Trophoblast cell (in vitro differentiated cells and primary cell): ENCODE measurements around the gene CCDC110.

Source experiments
- DNase-seq, 2 donors: peaks; one replicate each; pipeline ENCODE4 v3.0.0-alpha.2; 2016
- H2AFZ ChIP-seq: 2 replicates; pipeline ENCODE4 v1.6.1; 2013; ENCODE audit warnings: low read length, moderate library complexity, mild to moderate bottlenecking; ENCODE audit not compliant: insufficient read depth, poor library complexity
- H2AK5ac ChIP-seq: 2 replicates; pipeline ENCODE4 v1.6.1; 2013; ENCODE audit warnings: mild to moderate bottlenecking, low read length
- H2BK120ac ChIP-seq: 2 replicates; pipeline ENCODE4 v1.6.1; 2013; ENCODE audit warnings: low read length, mild to moderate bottlenecking, moderate library complexity; ENCODE audit not compliant: insufficient read depth, poor library complexity
- H2BK12ac ChIP-seq: 2 replicates; pipeline ENCODE4 v1.6.1; 2013; ENCODE audit warnings: mild to moderate bottlenecking, low read length, moderate library complexity
- H2BK5ac ChIP-seq: 2 replicates; pipeline ENCODE4 v1.6.1; 2013; ENCODE audit warnings: low read length, low read depth, moderate library complexity, mild to moderate bottlenecking; ENCODE audit not compliant: poor library complexity
- H3K14ac ChIP-seq: 2 replicates; pipeline ENCODE4 v1.6.1; 2013; ENCODE audit warnings: mild to moderate bottlenecking, low read length
- H3K18ac ChIP-seq: 2 replicates; pipeline ENCODE4 v1.6.1; 2013; ENCODE audit warnings: mild to moderate bottlenecking, low read length
- H3K23ac ChIP-seq: 2 replicates; pipeline ENCODE4 v1.6.1; 2013; ENCODE audit warnings: low read length
- H3K27ac ChIP-seq: 2 replicates; pipeline ENCODE4 v1.5.1; 2013; ENCODE audit warnings: low read depth, mild to moderate bottlenecking, inconsistent platforms, low read length, moderate library complexity
- H3K27me3 ChIP-seq: 2 replicates; pipeline ENCODE4 v1.6.1; 2013; ENCODE audit warnings: inconsistent platforms, mild to moderate bottlenecking, low read length, moderate library complexity; ENCODE audit not compliant: insufficient read depth
- H3K36me3 ChIP-seq, 2 experiments: 1 replicate in 1 of 2; 2 replicates in 1 of 2; pipeline ENCODE4 v1.6.1; 2013; ENCODE audit warnings: low read length in 2 of 2, mild to moderate bottlenecking in 2 of 2, moderate library complexity in 1 of 2; ENCODE audit not compliant: insufficient read depth in 2 of 2, control insufficient read depth in 1 of 2
- H3K4ac ChIP-seq: 2 replicates; pipeline ENCODE4 v1.6.1; 2013; ENCODE audit warnings: low read depth, mild to moderate bottlenecking, low read length, moderate library complexity
- H3K4me1 ChIP-seq, 2 experiments: 1 replicate in 1 of 2; 2 replicates in 1 of 2; pipeline ENCODE4 v1.6.1; 2013; ENCODE audit warnings: low read length in 2 of 2, mild to moderate bottlenecking in 2 of 2, moderate library complexity in 1 of 2; ENCODE audit not compliant: insufficient read depth in 2 of 2, control insufficient read depth in 1 of 2
- H3K4me2 ChIP-seq: 2 replicates; pipeline ENCODE4 v1.6.1; 2013; ENCODE audit warnings: inconsistent platforms, mild to moderate bottlenecking, low read length, moderate library complexity
- H3K4me3 ChIP-seq: 2 replicates; pipeline ENCODE4 v1.5.1; 2013; ENCODE audit warnings: mild to moderate bottlenecking, low read depth, low read length, inconsistent platforms
- H3K79me1 ChIP-seq: one replicate; pipeline ENCODE4 v1.6.1; 2013; ENCODE audit warnings: low read length
- H3K79me2 ChIP-seq: 2 replicates; pipeline ENCODE4 v1.6.1; 2013; ENCODE audit warnings: low read length, mild to moderate bottlenecking; ENCODE audit not compliant: control insufficient read depth, insufficient read depth, poor library complexity
- H3K9ac ChIP-seq: 2 replicates; pipeline ENCODE4 v1.6.1; 2013; ENCODE audit warnings: mild to moderate bottlenecking, low read length
- H3K9me3 ChIP-seq: 2 replicates; pipeline ENCODE4 v1.6.1; 2013; ENCODE audit warnings: low read depth, mild to moderate bottlenecking, control low read depth, inconsistent platforms, low read length; ENCODE audit not compliant: insufficient read depth
- H4K12ac ChIP-seq: 2 replicates; pipeline ENCODE4 v1.6.1; 2013; ENCODE audit warnings: low read depth, mild to moderate bottlenecking, low read length, moderate library complexity
- H4K8ac ChIP-seq: 2 replicates; pipeline ENCODE4 v1.6.1; 2013; ENCODE audit warnings: low read depth, mild to moderate bottlenecking, low read length, moderate library complexity
- H4K91ac ChIP-seq: one replicate; pipeline ENCODE4 v1.6.1; 2013; ENCODE audit warnings: low read depth, mild to moderate bottlenecking, low read length, moderate library complexity
- WGBS: extraction: QIAGEN DNeasy Blood & Tissue Kit; methylation state at CpG from one replicate; pipeline ENCODE4 v1.1.7; 2013; ENCODE audit warnings: missing lambda C conversion rate; ENCODE audit not compliant: insufficient read length, insufficient coverage; ENCODE audit errors: extremely low coverage; 5-methylcytosine and 5-hydroxymethylcytosine counted together

Gene CCDC110

DNA sequence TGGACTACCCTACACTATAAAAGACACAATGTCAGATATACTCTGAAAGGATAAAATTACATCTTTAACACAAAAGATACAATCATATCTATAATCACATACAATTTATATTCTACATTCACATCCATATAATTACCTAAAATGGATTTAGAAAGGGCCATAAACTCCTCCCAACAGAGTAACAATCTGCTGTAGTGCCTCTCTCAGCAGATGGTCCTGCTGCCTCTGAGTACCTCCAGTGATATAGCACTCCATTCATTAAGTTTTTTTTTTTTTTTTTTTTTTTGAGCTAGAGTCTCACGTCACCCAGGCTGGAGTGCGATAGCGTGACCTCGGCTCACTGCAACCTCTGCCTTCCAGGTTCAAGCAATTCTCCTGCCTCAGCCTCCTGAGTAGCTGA is 67.5 kb downstream of the CCDC110 start:
- Histone ChIP-seq H3K14ac (no peak overlapping the region), H3K27ac (no peak overlapping the region), H3K79me1 (no peaks in the 10 kb centered on the region), H2AK5ac (no peak overlapping the region), H4K12ac (no peak overlapping the region), H3K4me2 (no peak overlapping the region), H3K9me3 (no peaks in the 10 kb centered on the region), H3K4me1 (no peaks in the 10 kb centered on the region), H2BK12ac (no peak overlapping the region), H2BK5ac (no peak overlapping the region), H3K79me2 (no peaks in the 10 kb centered on the region), H3K36me3 (peaks cover 2 to 6% of the 10 kb centered on the region in 2 experiments), H2AFZ (no peak overlapping the region), H3K23ac (no peak overlapping the region), H3K4ac (no peak overlapping the region), H3K27me3 (no peaks in the 10 kb centered on the region), H2BK120ac (no peak overlapping the region), H4K8ac (no peak overlapping the region), H3K9ac (no peak overlapping the region), H3K18ac (no peak overlapping the region), H3K4me3 (no peak overlapping the region), H4K91ac (no peak overlapping the region)
- no CpG with 5 or more reads among the region's 4 CpGs for WGBS
- DNase-seq, result no peak

DNA sequence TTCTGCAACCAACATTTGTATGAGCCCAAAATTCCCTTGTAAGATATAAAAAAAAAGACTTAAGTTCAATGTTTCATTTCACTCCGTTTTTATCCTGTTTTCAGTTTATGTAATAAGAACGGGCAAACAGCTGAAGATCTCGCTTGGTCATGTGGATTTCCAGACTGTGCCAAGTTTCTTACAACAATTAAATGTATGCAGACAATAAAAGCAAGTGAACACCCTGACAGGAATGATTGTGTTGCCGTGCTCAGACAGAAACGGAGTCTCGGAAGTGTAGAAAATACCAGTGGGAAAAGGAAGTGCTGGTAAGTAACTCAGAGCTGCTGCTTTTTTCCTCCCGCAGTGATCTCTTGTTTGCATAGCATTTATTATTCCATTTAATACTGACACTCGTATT is 72.1 kb downstream of the CCDC110 start:
- Histone ChIP-seq H2BK12ac (no peak overlapping the region), H3K79me2 (peaks cover 4% of the 10 kb centered on the region), H3K79me1 (peaks cover 5% of the 10 kb centered on the region), H2AK5ac (no peak overlapping the region), H3K4me2 (no peak overlapping the region), H3K9me3 (no peaks in the 10 kb centered on the region), H3K4ac (no peak overlapping the region), H3K27ac (no peak overlapping the region), H3K4me1 (peaks cover 0 to 3% of the 10 kb centered on the region in 2 experiments), H3K9ac (no peak overlapping the region), H2AFZ (no peak overlapping the region), H4K8ac (no peak overlapping the region), H3K27me3 (no peaks in the 10 kb centered on the region), H3K14ac (no peak overlapping the region), H3K4me3 (no peak overlapping the region), H2BK120ac (no peak overlapping the region), H3K23ac (no peak overlapping the region), H2BK5ac (no peak overlapping the region), H3K18ac (no peak overlapping the region), H4K12ac (no peak overlapping the region), H4K91ac (no peak overlapping the region), H3K36me3 (peaks cover 0 to 6% of the 10 kb centered on the region in 2 experiments)
- DNase-seq, result no peak
- no CpG with 5 or more reads among the region's 8 CpGs for WGBS

DNA sequence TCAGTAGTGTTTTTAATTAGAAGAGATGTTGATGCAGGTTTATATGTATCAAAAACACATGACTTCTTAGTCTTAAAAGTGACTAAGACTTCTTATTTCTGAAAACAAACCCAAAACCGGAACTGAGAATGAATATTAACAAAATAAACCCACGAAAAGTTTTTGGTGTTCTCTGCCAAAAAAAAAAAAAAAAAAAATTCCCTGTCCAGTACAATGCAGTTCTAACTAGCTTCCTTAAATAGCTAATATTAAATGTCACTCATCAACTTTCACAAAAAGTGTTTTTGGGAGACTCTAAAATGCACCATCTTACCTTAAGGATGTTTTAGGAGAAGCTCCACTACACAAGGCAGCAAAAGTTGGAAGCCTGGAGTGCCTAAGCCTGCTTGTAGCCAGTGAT is 72.9 kb downstream of the CCDC110 start:
- Histone ChIP-seq H2AFZ (no peak overlapping the region), H3K27me3 (no peaks in the 10 kb centered on the region), H3K9me3 (no peaks in the 10 kb centered on the region), H2AK5ac (no peak overlapping the region), H4K91ac (no peak overlapping the region), H3K36me3 (peaks cover 0 to 6% of the 10 kb centered on the region in 2 experiments), H2BK12ac (no peak overlapping the region), H2BK5ac (no peak overlapping the region), H3K4ac (no peak overlapping the region), H3K79me2 (peaks cover 4% of the 10 kb centered on the region), H3K4me2 (no peak overlapping the region), H3K4me1 (peaks cover 0 to 3% of the 10 kb centered on the region in 2 experiments), H3K14ac (no peak overlapping the region), H4K12ac (no peak overlapping the region), H3K79me1 (peaks cover 5% of the 10 kb centered on the region), H4K8ac (no peak overlapping the region), H2BK120ac (no peak overlapping the region), H3K23ac (no peak overlapping the region), H3K18ac (no peak overlapping the region), H3K27ac (no peak overlapping the region), H3K4me3 (no peak overlapping the region), H3K9ac (no peak overlapping the region)
- no CpG with 5 or more reads among the region's 2 CpGs for WGBS
- no peak for DNase-seq

DNA sequence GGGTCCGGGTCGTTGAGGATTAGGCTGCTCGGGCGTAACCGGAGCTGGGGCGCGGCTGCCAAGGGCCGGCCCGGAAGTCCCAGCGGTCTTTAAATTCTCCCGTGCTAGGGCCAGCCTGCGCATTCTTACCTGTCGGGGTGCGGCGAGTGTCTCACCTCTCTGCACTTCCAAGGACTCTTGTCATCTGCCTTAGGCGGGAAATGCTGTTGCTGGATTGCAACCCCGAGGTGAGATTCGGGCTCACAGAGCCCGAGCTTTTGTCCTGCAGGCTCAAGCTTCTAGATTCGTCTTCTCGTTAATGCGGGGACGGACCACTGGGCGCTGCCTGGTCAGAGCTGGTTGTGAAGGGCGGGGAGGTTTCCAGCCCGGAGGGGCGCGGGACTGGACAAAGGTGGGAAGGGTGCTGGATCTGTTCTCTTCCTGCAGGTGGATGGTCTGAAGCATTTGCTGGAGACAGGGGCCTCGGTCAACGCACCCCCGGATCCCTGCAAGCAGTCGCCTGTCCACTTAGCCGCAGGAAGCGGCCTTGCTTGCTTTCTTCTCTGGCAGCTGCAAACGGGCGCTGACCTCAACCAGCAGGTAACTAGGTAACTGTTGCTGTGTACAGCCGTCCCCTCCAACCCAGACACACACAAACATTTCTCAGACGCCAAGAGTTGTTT is 74.7 kb downstream of the CCDC110 start, which contains the start of gene ANKRD37:
ANKRD37 (plus strand) TSS at position 118 of the 662 bp plus-strand sequence; CDS start at position 201, 83 bp downstream.
- DNase-seq, result peak; percentile 88 to 96
- peak within 1 kb of the TSS; percentile 81 for H3K18ac ChIP-seq
- peak within 1 kb of the TSS; percentile 46 for H3K4ac ChIP-seq
- H4K91ac ChIP-seq, result peak within 1 kb of the TSS; percentile 99
- peaks cover 5% of the 10 kb centered on the region for H3K79me1 ChIP-seq
- peak within 1 kb of the TSS; percentile 35 for H2AK5ac ChIP-seq
- no CpG with 5 or more reads among the region's 38 CpGs for WGBS
- H4K12ac ChIP-seq, result peak within 1 kb of the TSS; percentile 88
- H3K9ac ChIP-seq, result peak within 1 kb of the TSS; percentile 6
- peak within 1 kb of the TSS; percentile 15 for H2BK12ac ChIP-seq
- H3K36me3 ChIP-seq, result peaks cover 0 to 3% of the 10 kb centered on the region in 2 experiments
- H4K8ac ChIP-seq, result peak within 1 kb of the TSS; percentile 85
- peak within 1 kb of the TSS; percentile 76 for H3K4me3 ChIP-seq
- H3K9me3 ChIP-seq, result no peaks in the 10 kb centered on the region
- H3K79me2 ChIP-seq, result peaks cover 4% of the 10 kb centered on the region
- peak within 1 kb of the TSS; percentile 98 for H2AFZ ChIP-seq
- H3K14ac ChIP-seq, result peak within 1 kb of the TSS; percentile 96
- peak within 1 kb of the TSS; percentile 82 for H3K4me2 ChIP-seq
- peaks cover 0 to 3% of the 10 kb centered on the region in 2 experiments for H3K4me1 ChIP-seq
- H3K27me3 ChIP-seq, result no peaks in the 10 kb centered on the region
- no peak within 1 kb of the TSS for H3K23ac ChIP-seq
- H3K27ac ChIP-seq, result peak within 1 kb of the TSS; percentile 90
- H2BK5ac ChIP-seq, result peak within 1 kb of the TSS; percentile 45
- H2BK120ac ChIP-seq, result peak within 1 kb of the TSS; percentile 82
